K562 treated with DMSO at 1 percent for 24 hours (cell line): ENCODE measurements around the gene ZNF79. TPM values are rescaled to one million over a fixed set of nuclear protein-coding genes. Genes with fewer than 3 reads are reported as not detected.

Experiments used
- total RNA-seq: library from RNA; unstranded; fragments of 300-600 nt; gene quantifications from 2 replicates; pipeline ENCODE4 v1.2.3, GENCODE V29; 2022; ENCODE audit warnings: low read depth; ENCODE audit not compliant: insufficient read depth

ZNF79 gene
- total RNA-seq = 4.8 and 6.1 TPM in 2 replicates

DNA sequence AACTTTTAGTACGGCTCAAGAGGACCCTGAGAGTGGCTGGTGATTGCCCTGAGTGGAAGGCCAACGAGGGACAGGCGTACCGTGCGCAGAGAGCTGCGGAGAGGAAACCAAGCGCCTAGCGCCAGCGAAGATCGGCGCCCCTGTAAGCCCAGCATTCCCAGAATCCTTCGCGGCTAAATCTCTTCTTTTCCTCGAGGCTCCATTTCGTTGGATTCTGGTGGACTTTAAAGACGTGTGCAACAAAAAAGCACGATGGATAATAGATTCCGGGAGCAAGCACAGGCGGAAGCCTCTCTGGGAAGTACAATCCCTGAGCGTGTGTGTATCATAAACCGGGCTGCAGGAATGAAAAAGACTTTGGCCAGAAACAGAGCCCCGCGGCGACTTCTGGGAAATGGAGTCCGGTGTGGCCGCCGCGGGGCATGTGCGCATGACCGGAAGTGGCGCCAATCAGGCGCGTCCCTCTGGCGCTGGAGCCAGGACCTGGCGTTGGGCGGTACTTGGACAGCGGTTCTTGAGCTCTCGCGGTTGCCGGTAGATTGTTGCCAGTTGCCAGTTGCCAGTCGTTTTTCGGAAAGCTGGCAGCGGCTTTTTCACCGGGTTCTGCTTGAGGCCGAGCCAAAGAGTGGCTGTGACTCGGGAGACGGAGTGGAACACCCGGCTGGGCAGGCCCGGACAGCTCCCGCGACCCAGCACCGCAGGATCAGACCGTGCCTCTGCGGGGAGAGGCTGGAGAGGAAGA is at the start of gene ZNF79:
TSS of gene ZNF79 (plus strand) at position 449 of the 742 bp plus-strand sequence. CDS start 406 bp downstream, outside the sequence.

DNA sequence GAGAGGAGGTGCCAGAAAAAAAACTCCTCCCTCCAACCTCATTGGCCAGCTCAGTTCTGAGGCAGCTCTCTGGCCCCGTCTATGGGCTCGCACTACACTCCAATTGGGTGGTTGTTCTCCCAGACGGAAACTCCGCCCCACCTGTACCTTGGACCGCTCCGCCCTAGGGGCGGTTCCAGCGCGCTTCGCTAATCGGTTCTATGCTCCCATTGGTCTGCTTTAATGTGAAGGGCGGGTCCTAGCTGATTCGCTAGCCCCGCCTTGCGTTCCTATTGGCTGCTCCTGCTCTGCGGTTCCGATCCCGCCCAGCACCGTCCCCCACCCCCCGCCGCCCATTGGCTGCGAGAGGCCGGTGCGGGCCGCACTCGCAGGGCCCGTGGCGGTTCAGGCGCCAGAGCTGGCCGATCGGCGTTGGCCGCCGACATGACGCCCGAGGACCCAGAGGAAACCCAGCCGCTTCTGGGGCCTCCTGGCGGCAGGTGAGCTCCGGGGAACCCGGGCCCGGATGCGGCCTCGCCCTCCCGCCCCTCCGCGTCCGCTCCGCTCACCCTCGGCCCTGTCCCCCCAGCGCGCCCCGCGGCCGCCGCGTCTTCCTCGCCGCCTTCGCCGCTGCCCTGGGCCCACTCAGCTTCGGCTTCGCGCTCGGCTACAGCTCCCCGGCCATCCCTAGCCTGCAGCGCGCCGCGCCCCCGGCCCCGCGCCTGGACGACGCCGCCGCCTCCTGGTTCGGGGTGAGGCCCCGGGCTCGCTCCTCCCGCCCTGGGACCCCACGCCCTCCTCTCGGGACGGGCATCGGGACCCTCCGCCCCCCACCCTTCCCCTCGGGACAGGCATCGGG is 27.2 kb upstream of the ZNF79 start, which contains the start of gene SLC2A8:
TSS of gene SLC2A8 (plus strand) at position 362 of the 838 bp plus-strand sequence. CDS start at position 424, 62 bp downstream.

DNA sequence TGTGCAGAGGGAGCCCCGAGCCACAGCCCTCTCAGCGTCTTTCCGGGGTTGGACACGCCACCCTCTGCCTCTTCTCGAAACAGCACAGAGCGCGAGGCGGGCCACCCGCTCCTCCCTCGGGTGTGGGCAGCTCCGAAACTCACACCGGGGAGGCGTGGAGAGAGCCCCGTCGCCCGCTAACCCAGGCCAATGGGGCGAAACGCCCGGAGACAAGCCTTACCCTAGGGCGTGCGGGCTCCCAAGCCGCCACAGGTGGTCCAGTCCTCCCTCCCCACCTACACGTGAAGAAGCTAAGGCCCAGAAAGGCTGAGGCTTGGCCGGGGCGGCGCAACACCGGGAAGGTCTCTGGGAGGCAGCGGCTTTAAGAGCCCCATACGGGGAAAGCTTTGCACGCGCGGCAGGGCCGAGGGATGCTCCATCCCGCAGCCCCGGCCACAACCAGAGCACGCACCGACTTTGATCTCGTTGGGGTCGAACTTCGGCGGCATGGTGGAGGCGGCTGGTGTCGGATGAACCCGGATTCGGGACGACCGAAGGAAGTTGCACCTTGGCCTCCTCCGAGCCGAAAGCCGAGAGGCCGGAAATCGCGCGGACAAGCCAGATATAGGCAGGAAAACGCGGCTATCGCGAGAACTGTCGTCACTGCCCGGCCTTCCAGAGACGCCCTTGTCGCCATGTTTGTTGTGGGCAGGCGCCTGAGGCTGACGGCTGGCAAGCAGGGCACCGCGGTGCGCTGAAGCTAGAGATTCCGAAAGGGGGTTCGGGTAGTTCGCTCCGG is 26.8 kb downstream of the ZNF79 start, which contains the start of the genes LRSAM1 and RPL12:
TSS of gene LRSAM1 (plus strand) at position 681 of the 778 bp plus-strand sequence. CDS start 3,018 bp downstream, outside the sequence.
TSS of gene RPL12 (minus strand) at position 577 of the 778 bp plus-strand sequence. CDS start at position 488, 89 bp downstream.

Other genes starting within 250 kb of the ZNF79 start
- 0.50 and 1.6 TPM in 2 replicates for gene GARNL3, start 159.6 kb upstream of the ZNF79 start, total RNA-seq
- 14.0 and 14.6 TPM in 2 replicates for gene SLC2A8, start 27.2 kb upstream of the ZNF79 start, total RNA-seq
- gene RPL12, start 27.0 kb downstream of the ZNF79 start, total RNA-seq = 4,030 and 4,115 TPM in 2 replicates
- 17.1 and 18.0 TPM in 2 replicates for gene LRSAM1, start 27.1 kb downstream of the ZNF79 start, total RNA-seq
- 39.0 and 42.9 TPM in 2 replicates for gene STXBP1, start 187.9 kb downstream of the ZNF79 start, total RNA-seq